PC-3 (cell line): ENCODE results near the gene CD81.

ENCODE experiments used
- CTCF ChIP-seq: fragments of 300-600 bp; sonication (generic); conservative IDR thresholded peaks from 2 replicates; pipeline ENCODE4 v1.5.1; 2017; ENCODE audit warnings: antibody characterized with exemption, low read depth, mild to moderate bottlenecking, low read length
- EZH2phosphoT487 ChIP-seq: fragments of 300-600 bp; sonication (generic); IDR thresholded peaks from 2 replicates; pipeline ENCODE4 v1.6.1; 2018; ENCODE audit warnings: mild to moderate bottlenecking, antibody characterized with exemption, low read length, borderline replicate concordance

GRCh38 chr11:2406878-2407410, 29.8 kb downstream of the CD81 start:
- no peak for TF ChIP-seq CTCF
- no peak for TF ChIP-seq EZH2phosphoT487
